GM19324 (cell line): ENCODE measurements around the gene GPR162.

ENCODE experiments used
- ATAC-seq: cut with Tn5 transposase; IDR thresholded peaks from one replicate; pipeline ENCODE4 v1.9.1; 2021; ENCODE audit warnings: mild to moderate bottlenecking, moderate library complexity; ENCODE audit not compliant: unreplicated experiment, low FRiP score

Gene GPR162

DNA sequence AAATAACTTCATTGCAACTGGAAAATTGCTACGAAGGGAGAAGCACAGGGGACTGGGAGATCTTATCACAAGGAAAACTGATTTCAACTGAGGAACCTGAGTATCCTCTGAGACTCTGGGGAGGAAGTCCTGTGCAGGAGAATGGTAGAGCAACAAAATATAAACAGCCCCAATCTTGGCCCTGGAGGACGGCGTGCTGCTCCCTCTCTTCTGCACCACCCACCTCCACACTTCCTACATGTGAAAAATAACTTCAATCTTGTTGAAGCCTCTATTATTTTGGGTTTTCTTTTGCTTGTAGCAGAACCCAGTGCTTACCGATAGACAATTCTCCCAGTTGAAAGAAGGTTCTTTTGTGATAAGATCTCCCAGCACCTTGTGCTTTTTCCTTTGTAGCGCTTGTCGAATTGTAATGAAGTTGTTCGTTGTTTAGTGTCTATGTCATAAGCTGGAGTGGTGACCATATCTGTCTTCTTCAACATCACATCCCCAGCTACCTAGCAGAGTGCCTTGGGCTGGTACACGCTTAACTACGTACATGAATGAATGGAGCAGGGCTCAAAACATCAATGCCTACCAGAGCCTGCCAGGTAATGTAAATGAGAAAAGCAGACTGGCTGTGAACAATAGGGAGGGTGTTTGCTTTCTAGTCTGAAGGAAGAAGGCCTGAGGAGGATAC is 35.1 kb upstream of the GPR162 start:
- no peak for ATAC-seq

DNA sequence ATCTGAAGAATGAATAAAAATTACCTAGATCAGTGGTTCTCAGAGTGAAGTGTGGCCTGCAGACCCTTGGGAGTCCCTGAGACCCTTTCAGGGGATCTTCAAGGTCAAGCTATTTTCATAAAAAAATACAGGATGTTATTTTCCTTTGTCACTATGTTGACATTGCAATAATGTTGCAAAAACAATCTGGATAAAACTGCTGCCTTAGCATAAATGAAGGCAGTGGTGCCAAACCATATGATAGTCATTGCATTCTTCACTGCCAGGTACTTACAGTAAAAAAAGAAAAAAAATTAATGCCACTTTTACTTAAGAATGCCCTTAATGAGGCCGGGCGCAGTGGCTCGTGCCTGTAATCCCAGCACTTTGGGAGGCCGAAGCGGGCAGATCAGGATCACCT is 34.3 kb upstream of the GPR162 start:
- no peak for ATAC-seq

DNA sequence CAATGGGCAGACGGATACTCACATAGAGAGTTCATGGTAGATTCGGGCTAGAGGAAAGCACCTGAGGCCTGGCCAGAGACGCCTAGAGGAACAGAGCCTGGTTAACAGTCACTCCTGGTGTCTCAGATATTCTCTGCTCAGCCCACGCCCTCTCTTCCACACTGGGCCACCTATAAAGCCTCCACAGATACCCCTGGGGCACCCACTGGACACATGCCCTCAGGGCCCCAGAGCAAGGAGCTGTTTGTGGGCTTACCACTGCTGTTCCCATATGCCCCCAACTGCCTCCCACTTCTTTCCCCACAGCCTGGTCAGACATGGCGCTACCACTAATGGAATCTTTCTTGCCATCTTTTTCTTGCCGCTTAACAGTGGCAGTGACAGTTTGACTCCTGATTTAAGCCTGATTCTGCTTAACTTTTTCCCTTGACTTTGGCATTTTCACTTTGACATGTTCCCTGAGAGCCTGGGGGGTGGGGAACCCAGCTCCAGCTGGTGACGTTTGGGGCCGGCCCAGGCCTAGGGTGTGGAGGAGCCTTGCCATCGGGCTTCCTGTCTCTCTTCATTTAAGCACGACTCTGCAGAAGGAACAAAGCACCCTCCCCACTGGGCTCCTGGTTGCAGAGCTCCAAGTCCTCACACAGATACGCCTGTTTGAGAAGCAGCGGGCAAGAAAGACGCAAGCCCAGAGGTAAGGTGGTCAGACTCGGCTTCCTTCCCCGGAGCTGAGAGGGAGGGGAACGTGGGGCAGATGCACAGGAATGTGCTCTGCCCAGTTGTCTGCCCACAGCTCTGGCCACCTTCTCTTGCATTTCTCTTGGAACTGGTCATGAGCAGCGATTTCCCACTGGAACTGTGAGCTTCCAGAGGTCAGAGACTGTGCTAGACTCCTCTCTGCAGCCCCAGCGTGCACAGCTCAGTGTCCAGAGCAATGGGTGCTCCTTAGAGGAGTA is 32.4 kb upstream of the GPR162 start, which contains the start of gene CD4:
TSS of gene CD4 (plus strand) at position 557 of the 953 bp plus-strand sequence. CDS start 10,611 bp downstream, outside the sequence.
- ATAC-seq, result no peak

DNA sequence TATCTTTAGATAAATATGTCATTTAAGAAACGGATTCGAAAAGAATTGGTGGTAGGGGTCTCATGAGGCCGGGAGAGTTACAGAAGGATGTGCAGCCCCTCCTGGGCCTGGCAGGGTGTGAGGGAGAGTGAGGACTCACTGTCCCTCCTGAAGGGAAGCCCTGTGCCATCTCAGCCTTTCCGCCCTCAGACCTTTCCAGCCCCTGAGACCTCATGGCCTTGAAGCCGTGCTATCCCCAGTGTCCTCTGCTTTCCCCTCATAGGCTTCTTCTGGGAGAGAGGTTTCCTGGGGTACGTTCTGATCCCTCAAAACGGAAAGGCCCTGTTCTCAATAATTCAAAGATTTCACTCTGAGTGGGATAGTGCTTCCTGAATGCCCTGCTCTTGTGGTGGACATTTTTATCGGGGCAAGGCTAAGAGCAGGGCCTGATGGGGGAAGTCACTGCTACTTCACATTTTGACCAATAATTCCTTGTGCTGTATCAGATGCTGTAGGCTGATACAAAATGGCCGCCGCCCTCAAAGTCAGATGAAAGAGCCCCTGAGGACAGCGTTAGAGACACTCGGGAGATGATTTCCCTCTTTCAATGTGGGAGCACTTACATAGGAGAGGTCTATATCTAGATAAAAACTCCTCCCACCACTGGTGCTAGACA is 31.0 kb upstream of the GPR162 start:
- no peak for ATAC-seq

DNA sequence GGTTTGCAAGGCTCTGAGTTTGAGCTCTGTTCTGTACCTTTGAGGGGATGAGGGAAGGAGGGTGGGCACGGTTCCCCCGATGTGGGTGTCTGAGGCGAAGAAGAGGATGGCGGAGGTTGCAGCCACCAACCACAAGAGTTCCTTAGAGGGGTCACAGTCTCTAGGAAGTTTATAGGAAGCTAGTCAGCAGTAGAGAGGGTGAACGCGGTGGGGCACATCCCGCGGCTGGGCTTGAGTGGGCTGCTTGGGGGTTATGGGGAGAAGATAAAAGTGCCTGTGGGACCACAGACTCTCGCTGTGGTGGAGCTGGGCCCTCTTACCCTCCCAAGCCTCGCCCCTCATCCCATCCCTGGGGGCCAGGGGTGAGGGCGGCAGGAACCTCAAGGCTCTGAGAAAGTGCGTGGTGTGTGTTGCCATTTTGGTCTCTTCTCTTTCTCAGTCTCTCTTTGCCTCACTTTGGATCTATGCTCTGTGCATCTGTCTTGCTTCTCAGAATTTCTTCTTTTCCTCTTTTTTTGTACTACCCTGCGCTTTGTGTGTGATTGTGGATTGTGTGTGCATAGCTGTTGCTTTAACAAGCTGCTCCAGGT is 29.6 kb upstream of the GPR162 start:
- ATAC-seq, result no peak

DNA sequence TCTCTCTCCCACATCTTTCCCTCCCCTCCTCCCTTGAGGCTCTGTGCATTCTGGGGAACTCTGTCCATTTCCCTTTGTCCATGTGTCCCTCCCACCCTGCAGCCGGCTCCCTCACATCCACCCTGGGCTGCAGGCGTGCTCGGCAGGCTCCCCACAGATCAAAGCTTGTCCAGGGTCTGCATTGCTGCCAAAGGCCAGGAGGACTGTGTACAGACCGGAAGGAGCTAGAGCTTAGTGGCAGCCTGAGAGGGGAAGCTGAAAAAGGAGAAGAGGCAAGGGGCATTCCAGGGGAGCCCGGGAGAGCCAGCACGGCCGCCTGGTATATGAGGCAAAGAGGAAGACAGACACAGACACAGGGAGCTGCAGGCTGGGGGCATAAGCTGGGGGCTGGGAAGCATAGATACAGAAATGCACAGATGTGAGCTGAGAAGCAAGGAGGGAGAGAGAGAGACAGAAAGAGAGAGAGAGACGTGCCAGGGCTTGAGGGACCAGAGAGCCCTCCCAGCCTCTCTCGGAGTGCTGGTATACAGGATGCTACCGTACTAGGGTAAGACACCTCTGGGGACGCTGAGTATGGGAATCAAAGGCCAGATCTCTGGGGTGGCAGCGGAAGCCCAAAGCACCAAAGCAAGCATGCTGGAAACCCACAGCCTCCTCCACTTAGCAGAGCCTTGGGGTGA is 29.0 kb upstream of the GPR162 start:
- ATAC-seq, result no peak

DNA sequence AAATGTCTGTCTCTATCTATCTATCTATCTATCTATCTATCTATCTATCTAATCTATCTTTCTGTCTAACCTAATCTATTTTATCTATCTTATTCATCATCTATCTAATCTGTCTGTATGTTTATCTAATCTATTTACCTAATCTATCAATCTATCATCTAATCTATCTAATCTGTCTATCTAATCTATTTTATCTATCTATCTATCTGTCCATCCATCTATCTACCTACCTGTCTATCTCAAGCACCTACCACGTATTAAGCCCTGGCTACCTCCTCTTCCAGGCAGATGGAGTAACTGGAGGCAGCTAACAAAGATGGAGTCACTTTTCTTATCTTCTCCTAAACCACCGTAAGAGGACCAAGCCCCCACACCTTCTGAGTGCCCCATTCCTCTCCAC is 26.5 kb upstream of the GPR162 start:
- no peak for ATAC-seq

DNA sequence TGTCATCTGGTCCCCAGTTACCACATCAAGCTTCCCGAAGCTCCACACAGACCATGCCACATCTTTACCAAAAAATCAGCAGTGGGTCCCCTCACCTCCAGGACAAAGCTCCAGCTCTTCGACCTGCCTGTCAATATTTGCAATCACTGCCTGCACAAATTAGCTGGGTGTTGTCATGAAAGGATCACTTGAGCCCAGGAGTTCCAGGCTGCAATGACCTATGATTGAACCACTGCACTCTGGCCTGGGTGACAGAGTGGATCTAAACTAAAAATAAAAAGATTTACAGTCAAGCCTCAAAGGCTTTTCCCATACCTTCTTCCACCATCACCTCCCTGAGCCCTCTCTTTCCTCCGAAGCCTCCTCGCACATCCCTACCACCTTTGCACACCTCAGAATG is 25.0 kb upstream of the GPR162 start:
- ATAC-seq, result no peak

DNA sequence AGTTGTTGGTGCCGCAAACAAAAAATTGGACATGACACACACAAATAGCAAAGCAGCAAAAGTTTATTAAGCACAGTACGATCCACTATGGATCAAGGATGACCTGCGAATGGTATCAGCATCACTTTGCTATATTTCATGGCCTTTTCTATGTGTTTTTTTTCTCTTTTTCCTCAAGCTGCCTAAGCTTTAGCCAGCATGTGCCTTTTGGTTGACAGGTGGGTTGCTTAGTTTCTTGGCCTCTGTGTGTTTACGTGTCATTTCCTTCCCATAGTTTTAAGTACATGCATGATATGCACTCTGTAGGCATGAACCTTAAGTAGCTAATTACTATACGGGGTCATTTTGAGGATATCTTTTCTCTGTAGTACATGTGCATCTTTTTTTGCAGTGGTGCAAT is 22.5 kb upstream of the GPR162 start:
- no peak for ATAC-seq

DNA sequence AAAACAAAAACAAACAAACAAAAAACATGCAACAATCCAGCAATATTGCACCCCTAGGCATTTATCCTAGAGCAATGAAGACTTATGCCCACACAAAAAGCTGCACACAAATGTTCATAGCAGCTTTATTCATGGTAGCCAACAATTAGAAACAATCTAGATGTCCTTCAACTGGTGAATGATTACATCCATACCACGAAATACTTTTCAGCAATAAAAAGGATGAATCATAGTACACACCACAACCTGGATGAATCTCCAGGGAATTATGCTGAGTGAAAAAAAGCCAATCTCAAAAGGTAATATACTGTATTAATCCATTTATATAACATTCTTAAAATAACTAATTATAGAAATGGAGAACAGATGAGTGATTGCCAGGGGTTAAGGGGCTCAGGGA is 14.5 kb upstream of the GPR162 start:
- no peak for ATAC-seq

DNA sequence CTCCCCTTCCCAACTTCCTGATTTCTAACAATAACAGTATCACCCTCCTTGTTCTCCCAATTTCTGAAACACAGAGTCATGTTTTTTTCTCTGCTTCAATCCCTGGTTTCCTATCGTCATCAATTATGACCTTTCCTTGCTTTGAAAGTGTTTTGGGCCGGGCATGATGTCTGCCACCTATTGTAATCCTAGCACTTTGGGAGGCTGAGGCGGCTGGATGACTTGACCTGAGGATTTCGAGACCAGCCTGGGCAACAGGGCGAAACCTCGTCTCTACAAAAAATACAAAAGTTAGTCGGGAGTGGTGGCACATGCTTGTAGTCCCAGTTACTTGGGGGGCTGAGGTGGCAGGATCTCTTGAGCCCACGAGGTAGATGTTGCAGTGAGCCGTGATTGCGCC is 12.6 kb upstream of the GPR162 start:
- ATAC-seq, result no peak

DNA sequence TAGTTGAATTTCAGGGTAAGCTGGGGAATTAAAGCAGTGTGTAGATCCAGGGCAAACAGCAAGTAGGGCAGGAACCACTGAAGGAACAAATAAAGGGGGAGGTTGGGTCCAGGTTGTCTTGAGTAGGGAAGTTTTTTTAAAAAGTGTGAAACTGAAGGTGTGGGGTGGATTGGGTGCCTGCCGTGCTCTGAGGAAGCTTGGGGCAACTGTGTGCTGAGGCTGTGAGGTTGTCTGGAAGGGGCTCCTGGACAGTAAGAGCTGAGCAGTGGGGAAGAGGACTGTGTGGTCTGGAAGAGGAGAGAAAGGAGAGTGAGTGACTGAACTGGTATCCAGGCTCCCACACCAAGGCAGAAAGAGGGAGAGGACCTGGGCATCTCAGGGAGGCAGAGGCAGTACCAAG is 10.9 kb upstream of the GPR162 start:
- ATAC-seq, result no peak

DNA sequence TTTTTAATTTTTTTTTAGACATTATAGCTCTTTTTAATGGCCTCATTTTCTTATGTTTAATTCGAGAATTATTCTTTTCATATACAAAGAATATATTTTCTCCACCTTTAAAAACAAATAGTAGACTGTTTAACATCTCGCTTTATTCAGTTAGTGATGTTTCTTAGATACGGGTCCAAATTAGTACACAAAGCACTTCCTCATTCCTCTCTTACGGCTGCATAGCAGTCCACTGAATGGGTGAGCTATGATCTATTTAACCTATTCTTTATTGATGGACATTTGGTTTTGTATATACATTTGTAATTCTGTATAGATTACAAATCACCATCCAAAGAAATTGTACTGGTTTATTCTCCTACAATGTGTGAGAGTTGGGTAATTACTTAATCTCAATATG is 8.3 kb upstream of the GPR162 start:
- ATAC-seq, result no peak

DNA sequence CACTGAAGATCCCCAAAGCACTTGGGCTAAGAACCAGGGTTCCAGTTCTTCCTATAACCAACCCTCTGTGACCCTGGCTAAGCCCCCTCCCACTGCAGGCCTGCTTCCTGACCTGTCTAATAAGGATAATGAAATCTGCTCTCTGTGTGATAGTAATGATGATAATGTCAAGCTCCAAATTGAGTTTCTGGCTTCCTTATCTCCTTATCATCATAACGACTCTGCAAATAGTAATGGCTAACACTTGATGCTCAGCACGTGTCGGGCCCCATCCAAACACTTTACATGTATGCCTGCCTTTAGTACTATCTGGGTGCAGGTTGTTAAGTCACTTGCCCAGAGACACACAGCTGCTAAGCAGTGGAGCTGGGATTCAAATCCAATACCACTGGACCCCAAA is 5.0 kb upstream of the GPR162 start:
- ATAC-seq, result no peak

DNA sequence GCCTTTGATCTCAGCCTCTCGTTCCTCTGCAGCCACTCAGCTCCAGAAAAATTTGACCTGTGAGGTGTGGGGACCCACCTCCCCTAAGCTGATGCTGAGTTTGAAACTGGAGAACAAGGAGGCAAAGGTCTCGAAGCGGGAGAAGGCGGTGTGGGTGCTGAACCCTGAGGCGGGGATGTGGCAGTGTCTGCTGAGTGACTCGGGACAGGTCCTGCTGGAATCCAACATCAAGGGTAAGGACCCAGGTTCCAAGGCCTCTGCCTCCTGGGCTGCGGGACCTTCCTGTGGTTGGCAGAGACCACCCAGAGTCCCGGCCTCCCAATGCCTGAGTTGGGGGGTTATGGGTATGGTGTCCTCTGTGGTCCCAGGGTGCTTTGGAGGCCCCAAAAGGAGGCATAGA is 4.5 kb upstream of the GPR162 start:
- no peak for ATAC-seq

DNA sequence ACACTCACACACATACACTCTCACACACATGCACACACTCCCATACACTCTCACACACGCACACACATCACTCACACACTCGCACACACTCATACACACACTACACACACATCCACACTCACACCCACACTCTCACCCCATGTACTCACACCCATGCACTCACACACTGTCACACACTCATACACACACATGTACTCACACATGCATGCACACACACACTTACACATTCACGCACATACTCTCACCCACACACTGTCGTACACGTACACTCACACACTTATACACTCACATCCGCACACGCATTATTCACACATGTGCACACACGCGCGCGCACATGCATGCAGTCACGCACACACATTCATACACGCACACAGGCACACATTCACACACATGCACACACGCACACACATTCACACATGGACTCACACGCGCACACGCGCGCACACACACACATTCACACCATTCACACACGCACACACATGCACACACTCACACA is 3.9 kb upstream of the GPR162 start:
- no peak for ATAC-seq

DNA sequence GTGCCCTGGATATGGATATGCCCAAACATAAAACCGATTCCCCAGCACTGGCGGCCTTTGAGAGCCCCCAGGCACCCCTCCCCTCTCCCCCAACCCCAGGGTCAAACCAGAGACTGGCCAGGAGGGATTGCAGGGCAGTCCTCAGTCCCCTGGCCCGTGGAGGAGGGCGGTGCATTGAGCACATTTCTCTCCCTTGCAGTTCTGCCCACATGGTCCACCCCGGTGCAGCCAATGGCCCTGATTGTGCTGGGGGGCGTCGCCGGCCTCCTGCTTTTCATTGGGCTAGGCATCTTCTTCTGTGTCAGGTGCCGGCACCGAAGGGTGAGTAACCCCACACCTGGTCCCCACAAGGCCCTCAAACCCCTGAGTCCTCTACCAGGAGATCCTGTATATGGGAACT is 3.4 kb upstream of the GPR162 start:
- ATAC-seq, result no peak

DNA sequence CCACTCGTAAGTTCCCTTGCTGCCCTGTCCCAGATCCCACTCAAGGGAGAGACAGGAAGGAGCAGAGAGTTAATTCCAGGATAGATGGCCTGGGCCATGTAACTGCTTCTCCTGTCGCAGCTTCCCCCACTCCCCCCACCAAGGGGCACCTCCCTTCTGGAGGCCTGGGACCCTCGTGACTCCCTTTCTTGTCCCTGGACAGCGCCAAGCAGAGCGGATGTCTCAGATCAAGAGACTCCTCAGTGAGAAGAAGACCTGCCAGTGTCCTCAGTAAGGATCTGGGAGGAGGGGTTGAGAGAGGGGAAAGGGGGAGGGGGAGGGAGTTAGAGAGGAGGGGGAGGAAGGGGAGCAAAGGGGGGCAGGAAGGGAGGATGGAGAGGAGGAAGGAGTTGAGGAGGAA is 3.0 kb upstream of the GPR162 start:
- no peak for ATAC-seq

DNA sequence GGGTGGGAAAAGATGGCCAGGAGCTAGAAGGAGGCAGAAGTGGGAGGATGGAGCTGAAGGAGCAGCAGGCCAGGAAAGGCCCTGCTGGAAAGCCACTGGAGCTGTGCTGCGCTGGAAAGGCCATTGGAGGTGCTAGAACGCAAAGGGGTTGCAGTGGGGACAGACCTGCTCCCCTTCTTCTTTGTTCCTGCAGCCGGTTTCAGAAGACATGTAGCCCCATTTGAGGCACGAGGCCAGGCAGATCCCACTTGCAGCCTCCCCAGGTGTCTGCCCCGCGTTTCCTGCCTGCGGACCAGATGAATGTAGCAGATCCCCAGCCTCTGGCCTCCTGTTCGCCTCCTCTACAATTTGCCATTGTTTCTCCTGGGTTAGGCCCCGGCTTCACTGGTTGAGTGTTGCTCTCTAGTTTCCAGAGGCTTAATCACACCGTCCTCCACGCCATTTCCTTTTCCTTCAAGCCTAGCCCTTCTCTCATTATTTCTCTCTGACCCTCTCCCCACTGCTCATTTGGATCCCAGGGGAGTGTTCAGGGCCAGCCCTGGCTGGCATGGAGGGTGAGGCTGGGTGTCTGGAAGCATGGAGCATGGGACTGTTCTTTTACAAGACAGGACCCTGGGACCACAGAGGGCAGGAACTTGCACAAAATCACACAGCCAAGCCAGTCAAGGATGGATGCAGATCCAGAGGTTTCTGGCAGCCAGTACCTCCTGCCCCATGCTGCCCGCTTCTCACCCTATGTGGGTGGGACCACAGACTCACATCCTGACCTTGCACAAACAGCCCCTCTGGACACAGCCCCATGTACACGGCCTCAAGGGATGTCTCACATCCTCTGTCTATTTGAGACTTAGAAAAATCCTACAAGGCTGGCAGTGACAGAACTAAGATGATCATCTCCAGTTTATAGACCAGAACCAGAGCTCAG is 2.3 kb upstream of the GPR162 start:
- ATAC-seq, result no peak
